NCI-H2196 (cell line): Measurements from ENCODE around the gene EHBP1L1.
"Not testable (repeated sequence)": the region's sequence is repeated elsewhere in the genome, so short reads cannot be mapped to it uniquely, and the experiment has no call there.

Source experiments
- DNase-seq: peaks from one replicate; lab custom pipeline; 2025; ENCODE audit not compliant: unreplicated experiment; lab: John Stamatoyannopoulos, UW

Gene EHBP1L1

DNA sequence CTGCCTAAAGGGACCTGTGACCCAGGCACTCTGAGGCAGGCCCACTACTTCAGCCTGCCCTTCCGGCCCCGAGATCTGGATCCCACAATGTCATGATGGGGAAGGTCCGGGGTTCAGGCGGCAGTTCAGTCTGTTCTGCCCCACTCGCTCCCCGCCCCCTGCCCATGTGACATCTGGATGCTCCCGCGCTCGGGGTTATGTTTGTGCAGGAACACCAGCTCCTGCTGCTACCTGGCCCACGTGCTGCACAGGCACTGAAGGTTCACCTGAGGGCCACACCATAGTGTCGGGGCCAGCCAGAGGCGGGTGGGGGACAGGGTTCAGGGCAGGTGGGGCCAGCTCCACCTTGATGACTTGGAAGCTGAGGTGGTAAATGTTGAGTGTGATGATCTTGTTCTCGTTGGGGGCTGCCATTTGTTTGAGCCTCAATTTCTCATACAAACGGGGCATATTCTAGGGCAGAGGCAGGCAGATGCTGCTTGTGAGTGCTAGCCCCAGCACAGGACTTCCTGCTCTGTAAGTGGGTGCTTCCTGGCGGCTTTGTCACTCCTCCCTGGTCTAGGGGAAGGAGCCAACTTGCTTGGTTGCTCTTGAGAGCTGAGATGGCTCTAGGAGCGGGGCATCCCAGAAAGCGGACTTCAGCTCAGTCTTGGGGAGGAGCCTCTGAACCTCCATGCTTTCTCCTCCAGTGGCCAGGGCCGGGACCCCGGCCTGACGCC is 57.7 kb downstream of the EHBP1L1 start:
- DNase-seq = no peak

GRCh38 chr11:65634109-65634436 is 58.2 kb downstream of the EHBP1L1 start:
- no peak for DNase-seq

DNA sequence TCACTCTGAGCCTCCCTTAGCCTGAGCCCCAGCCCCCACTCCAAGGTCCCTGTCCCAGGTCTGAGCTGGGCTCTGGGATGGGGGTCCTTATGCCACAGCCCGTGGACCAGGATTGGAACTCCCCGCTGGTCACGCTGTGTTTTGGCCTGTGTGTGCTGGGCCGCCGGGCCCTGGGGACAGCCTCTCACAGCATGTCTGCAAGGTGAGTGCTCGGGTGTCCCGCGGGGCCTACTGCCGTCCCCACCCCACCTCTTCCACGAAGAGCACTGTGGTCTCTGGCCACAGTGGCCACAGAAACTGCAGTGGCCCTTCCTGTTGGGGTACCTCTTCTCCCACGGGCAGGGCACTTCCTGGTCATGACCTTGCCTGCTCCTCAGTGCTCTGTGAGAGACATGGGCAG is 58.6 kb downstream of the EHBP1L1 start:
- no peak for DNase-seq

DNA sequence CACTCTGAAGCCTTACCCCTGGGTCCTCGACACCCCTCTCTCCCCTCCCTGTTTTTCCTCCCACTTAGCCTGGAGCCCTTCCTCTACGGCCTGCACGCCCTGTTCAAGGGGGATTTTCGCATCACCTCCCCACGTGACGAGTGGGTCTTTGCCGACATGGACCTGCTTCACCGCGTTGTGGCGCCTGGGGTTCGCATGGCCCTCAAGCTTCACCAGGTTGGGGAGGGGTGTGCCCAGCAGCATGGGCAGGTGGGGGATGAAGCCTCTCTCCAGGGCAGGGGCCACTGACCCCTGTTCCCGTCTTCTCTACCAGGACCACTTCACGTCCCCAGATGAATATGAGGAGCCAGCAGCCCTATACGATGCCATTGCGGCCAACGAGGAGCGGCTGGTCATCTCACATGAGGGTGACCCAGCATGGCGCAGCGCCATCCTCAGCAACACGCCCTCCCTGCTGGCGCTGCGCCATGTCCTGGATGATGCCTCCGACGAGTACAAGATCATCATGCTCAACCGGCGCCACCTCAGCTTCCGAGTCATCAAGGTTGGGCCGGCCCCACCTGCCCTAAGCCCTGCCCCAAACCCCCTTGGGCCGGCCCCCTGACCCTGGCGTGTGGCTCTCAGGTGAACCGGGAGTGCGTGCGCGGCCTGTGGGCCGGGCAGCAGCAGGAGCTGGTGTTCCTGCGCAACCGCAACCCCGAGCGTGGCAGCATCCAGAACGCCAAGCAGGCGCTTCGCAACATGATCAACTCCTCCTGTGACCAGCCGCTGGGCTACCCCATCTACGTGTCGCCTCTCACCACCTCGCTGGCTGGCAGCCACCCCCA is 59.3 kb downstream of the EHBP1L1 start:
- DNase-seq = peak; percentile 13

GRCh38 chr11:65636108-65637031 is 60.5 kb downstream of the EHBP1L1 start:
- no peak for DNase-seq

GRCh38 chr11:65637032-65637557 is 61.2 kb downstream of the EHBP1L1 start:
- DNase-seq = no peak

DNA sequence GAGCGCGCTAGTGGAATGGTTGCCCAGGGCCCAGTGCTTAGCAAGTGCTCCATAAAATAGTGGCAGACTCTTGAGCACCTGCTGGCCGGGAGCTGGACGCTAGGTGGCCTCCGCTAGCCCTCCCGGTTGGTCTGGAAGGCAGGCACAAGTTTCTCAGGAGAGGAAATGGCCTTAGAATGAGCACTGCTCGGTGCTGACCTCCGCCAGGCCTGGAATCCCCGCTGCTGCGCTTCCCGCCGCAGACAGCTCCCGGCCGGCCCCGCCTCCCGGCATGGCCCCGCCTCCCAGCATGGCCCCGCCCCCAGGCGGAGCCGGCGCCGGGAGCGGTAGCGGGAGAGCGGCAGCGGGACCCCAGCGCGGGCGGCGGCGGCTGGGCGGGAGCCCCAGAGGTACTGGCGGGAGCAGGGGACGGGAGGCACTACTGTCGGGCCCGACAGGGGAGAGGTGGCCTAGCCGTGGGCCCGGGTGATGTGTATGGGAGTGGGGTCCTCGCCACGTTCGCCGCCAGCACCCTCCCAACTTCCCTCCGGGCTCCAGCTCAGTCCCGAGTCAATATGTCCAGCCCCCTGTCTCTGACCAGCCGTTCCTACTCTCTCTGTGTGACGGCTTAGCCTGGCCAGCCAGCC is 62.1 kb downstream of the EHBP1L1 start, which contains the start of gene SIPA1:
SIPA1 (plus strand) TSS at position 308 of the 626 bp plus-strand sequence. CDS start 2,821 bp downstream, outside the sequence.
- DNase-seq = peak; percentile 84

- DNase-seq = not testable (repeated sequence)
Measured at GRCh38 chr11:65639228-65639597, 63.4 kb downstream of the EHBP1L1 start.

DNA sequence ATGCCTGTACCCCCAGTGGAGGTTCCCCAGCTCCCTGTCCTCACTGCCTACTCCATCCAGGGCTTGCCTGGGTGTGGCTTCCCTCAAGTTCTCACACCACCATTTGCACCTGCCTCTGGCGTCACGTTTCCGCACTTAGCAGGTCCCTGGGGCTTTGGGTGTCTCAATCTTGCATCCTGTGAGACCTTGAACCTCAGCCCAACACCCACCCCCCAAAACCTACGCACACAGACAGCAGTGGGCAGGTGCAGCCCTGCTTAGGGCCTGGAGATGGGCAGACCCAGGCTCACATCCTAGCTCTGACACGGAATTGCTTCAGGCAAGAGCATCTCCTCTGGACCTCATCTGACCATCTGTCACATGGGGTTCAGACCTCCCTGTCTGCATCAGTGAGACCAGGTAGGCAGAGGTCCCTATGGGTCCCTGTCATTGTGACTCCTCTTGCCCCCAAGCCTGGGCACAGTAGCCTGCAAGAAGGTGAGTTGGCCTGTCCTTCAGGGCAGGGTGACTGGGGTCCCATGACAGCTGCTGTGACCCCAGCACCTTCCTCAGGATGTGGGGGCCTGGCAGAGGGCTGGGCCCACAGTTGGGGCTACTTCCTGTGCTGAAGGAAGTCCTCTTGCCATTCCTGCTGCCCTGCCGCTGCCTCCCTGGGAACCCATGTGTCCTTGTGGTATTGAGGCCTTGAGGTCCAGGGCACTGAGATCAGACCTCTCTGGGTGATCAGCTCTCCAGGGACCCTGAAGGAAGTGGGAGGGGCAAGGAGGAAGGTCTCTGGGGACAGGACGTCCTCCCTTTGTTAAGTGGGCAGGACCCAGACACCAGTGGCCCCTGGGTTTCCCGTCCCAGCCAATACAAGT is 64.0 kb downstream of the EHBP1L1 start:
- no peak for DNase-seq

GRCh38 chr11:65640483-65641296 is 64.8 kb downstream of the EHBP1L1 start:
- DNase-seq = no peak

- DNase-seq = no peak
Measured at GRCh38 chr11:65641297-65642013, 65.6 kb downstream of the EHBP1L1 start.
